Panc1 (cell line): ENCODE measurements around the gene OOEP.
"Not testable (repeated sequence)": the region's sequence is repeated elsewhere in the genome, so short reads cannot be mapped to it uniquely, and the experiment has no call there.

Source experiments
- CTCF ChIP-seq: fragments of 450-650 bp; IDR thresholded peaks from 2 replicates; pipeline ENCODE4 v1.5.1; 2017; ENCODE audit warnings: mild to moderate bottlenecking
- POLR2AphosphoS5 ChIP-seq: IDR thresholded peaks from 2 replicates; pipeline ENCODE4 v1.6.1; 2012; ENCODE audit warnings: mild to moderate bottlenecking, low read depth, low read length, moderate library complexity
- REST ChIP-seq, 2 experiments: IDR thresholded peaks; 2 replicates each; pipeline ENCODE4 v1.6.1; 2011 to 2012; ENCODE audit warnings: low read depth in 2 of 2, control low read depth in 1 of 2, low read length in 1 of 2, mild to moderate bottlenecking in 1 of 2, moderate library complexity in 1 of 2; ENCODE audit not compliant: insufficient read depth in 1 of 2
- SIN3A ChIP-seq: IDR thresholded peaks from 2 replicates; pipeline ENCODE4 v1.6.1; 2012; ENCODE audit warnings: low read depth, mild to moderate bottlenecking, low read length, moderate library complexity, borderline replicate concordance; ENCODE audit not compliant: insufficient read depth
- TCF7L2 ChIP-seq: IDR thresholded peaks from 2 replicates; pipeline ENCODE4 v1.6.1; 2011; ENCODE audit warnings: mild to moderate bottlenecking, low read depth, low read length, inconsistent platforms

- not testable (repeated sequence) for TF ChIP-seq CTCF; TCF7L2; POLR2AphosphoS5; REST (IDR thresholded peaks at IDR 0.05; ENCODE audit: insufficient read depth in 1 of 2, low read depth in 2 of 2, low read length in 1 of 2); SIN3A
These were observed 22.5 kb upstream of the OOEP start for GRCh38 chr6:73392188-73392587.
